HG03520 (cell line): Measurements from ENCODE around the gene PRCC.

Experiments
- ATAC-seq: cut with Tn5 transposase; IDR thresholded peaks from one replicate; pipeline ENCODE4 v1.9.1; 2021; ENCODE audit warnings: mild to moderate bottlenecking, moderate library complexity; ENCODE audit not compliant: unreplicated experiment

PRCC gene

GRCh38 chr1:156839426-156840109 is 72.2 kb downstream of the PRCC start:
- no peak for ATAC-seq

- no peak for ATAC-seq
These were observed 73.0 kb downstream of the PRCC start for GRCh38 chr1:156840186-156840897.

DNA sequence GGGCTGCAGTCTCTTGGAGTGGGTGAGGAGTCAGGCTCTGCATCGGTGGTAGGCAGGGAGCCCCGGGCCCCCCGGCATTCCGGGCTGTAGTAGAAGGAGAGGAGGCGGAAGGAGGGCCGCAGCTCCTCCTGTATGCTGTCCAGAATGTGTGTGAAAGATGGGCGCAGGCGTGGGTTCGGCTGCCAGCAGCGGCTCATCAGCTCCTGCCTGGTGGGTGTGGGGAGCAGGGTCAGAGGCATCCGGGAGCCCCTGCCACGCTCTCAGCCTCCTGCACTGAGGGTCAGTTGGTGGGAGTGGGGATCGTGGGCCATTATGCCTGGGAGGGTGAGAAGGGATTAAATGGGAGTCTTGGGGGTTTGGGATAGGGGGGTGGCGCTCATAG is 73.6 kb downstream of the PRCC start:
- no peak for ATAC-seq

DNA sequence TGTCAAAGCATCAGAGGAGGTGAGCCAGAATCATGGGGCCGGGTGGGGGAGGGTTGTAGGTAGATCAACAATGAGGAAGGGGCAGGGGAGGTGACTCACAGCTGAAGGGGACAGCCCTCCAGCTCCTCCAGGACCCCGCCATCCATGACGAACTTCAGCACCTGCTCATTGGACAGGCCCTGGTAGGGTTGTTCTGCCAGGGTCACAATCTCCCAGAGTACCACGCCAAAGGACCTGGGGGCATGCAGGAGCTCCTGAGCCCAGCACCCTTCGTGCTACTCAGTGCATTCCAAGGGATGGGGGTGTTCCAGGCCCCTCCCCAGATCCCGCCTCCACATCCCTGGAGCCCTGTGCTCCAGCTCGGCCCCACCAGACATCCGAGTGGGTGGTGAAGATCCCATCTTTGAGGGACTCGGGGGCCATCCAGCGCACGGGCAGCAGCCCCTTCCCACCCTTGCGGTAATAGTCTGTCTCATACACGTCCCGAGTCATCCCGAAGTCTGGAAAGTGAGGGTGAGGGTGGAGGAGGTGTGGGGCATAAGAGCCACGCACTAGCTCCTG is 74.0 kb downstream of the PRCC start:
- ATAC-seq: no peak

DNA sequence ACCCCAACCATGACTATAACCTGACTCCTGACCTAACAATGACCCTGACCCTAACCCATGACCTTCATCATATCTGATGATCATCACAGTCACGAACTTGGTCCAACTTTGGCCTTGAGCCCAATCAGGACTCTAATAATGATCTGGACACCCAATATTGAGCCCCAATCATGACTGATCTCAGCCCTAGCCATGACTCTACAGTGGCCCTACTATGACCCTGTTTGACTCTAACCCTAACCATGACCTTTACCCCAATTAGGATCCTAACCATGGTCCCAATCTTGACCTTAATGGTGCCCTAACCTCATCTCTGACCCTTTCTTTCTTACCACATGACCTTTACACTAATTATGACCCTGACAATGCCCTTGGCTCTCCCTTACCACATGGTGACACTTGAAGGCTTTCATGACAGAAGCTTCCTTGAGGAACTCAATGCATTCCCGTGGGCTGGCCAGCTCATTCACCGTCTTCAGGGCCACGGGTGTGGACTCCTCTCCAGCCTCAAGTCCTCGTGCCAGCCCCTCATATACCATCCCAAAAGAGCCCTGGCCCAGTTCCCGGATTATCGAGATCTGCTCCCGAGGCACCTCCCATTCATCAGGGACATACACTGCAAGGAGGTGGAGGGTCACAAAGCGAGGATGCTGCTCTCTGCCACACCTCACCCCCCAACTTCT is 75.4 kb downstream of the PRCC start:
- ATAC-seq: no peak

DNA sequence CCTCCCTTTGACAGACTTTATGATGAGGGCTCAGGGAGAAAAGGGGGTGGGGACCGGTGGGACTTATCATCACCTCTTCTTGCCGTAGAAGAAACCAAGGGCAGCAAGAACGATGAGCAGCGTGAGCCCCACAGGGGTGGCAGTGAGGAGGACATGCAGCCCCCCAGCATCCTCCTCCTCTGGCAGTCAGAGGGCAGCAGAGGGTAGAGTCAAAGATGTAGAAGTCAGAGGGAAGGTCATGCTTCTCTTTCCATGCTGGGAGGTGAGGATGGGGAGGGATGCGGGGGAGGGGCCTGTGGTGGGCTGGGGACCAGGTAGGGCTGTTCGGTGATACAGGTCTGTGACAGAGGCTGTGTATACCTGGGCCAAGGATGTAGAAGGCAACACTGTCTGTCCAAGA is 76.8 kb downstream of the PRCC start:
- no peak for ATAC-seq

- no peak for ATAC-seq
These were observed 77.3 kb downstream of the PRCC start for GRCh38 chr1:156844638-156845037.

DNA sequence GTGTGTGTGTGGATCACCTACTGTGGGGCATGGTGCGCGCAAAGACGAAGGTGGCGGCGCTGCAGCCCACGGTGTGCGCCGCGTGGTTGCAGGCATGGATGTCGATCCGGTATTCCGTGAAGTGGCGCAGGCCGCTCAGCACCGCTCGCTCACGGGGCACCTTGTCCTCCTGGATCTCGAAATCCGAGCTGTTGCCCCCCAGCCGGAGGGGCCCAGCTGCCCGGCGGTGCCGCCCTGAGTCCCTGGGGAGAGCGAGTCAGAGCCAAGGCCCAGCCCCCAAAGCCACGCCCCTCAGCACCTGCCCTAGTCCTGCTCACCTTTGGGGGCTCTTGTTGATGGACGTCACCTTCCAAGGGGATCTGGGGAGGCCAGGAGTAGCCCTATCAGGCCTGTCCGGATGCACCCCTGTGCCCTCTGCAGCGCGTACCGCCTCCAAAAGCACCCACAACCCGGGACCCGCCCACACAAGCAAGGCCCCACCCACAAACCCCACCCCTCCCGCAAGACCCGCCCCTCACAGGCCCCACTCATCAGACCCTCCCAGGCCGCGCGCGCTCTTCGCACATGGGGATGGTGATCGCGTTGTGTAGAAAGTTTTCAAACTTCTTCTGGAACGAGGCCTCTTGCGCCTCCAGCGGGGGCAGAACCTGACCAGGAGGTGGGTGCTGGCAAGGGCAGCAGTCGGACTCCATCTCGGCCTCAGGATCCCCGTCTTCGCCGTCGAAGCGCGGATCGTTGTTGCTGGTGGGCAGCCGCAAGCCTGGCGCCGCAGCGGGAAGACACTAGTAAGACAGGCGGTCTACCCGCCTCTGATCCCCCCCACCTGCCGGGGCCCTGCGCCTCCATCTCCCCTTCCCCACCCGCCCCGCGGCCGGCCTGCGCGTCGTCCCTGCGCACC is 78.0 kb downstream of the PRCC start:
- no peak for ATAC-seq

DNA sequence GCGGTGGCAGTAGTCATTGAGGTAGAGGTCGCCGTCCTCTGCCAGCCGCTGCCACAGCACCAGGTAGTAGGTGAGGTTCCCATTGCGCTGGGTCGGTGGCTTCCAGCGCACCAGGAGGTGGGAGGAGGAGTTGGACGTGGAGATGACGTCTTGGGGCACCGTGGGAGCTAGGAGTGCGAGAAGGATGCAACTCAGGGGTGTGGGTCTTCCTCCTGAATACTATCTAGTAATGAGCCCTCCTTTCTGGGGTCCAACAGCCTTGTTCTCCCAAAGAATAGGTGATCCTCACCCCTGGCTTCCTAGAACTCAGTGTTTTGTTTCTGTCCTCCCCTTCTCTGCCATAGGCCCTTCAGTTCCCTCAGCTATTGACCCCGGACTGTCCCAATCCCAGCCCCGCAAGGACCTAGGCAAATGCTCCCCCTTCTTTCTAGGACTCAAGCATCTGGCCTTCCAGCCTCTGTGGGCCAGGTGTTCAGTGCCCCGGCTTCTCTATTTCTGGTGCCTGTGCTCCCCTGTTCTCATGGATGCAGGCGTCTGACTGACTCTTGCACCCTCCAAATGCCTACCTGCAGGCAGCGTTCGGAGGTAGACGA is 78.7 kb downstream of the PRCC start:
- no peak for ATAC-seq

- ATAC-seq: no peak
These were observed 79.3 kb downstream of the PRCC start for GRCh38 chr1:156846643-156847042.

DNA sequence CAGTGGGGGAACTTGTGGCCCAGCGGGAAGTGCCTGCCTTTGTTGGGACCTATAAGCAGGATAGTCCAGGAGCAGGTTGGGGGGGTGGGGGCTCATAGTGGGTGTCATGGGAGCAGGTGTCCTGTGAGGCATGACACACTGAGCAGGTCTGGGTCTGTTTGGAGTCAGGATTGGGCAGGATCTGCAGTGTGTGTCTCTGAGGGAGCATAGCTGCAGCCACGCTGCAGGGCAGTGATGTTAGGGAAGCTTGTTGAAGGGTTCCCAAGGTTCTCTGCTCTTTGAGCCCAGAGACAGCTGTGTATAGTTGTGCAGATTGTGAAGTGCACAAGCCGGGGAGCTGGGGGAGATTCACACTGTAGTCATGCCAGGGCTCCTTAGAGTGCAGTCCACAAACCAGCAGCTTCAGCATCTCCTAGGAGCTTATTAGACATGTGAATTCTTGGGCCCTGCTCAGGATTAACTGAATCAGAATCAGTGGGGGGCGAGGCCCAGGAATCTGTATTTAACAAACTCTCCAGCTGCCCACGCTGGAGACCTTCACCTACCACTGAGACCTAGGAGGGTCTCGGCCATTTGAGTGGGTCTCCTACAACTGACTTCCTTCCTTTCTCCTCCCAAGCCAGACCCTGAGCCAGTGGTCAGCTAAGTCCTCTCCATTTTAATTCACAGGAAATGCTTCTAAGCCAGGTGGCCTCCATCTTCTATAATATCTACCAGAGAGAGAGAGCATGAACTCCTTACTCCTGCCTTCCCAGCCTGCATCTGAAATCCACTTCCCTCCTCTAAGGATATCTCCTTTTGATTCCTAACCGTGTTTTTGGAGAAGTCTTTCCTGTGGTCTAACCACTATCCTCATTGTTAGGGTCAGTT is 80.5 kb downstream of the PRCC start:
- no peak for ATAC-seq

- ATAC-seq: no peak
These were observed 81.3 kb downstream of the PRCC start for GRCh38 chr1:156848461-156849150.

DNA sequence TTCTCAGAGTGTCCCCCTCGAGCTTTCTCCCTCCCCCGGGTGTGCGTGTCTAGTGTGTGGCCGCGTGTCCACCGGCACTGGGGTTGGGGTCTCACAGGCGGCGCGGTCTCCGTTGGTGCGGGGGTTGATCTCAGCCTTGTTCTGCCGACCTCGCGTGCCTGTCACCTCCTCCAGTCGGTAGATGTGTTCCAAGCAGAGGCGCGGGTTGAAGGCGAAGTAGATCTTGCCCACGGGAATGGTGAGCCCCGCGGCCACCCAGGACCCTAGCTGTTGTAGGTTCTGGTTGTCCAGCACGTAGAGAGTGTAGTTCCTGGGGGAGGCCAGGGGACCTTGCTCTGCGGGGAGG is 81.8 kb downstream of the PRCC start:
- ATAC-seq: no peak
